Activated CD4-positive, CD25-positive, alpha-beta regulatory T cell treated with anti-CD3 and anti-CD28 coated beads, Interleukin-2, amount 50 U/mL, for 72 hours (primary cell): ENCODE measurements around the gene SWT1.
"Not testable (repeated sequence)": the region's sequence is repeated elsewhere in the genome, so short reads cannot be mapped to it uniquely, and the experiment has no call there.

ENCODE experiments used
- DNase-seq: peaks from one replicate; pipeline ENCODE4 v3.0.0; 2021

The SWT1 gene

DNA sequence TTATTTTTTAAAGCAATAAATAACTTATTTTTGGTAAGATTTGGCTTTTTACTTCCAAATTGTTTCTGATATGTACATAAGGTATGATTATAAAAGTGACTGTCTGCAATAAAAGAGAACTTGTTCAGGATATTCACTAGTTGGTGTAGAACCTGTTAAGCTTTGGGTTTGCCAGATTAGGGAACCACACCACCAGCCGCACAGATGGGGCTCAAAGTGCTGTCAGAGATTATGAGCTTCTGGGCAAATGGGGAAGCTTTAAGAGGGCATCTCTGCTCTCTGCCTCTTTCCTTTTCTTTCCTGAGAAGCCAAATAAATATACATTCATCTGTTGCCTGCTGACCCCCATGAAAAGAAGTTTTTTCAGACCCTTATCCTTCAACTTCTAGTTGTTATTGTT, 134.7 kb downstream of the SWT1 start:
- DNase-seq = no peak

DNA sequence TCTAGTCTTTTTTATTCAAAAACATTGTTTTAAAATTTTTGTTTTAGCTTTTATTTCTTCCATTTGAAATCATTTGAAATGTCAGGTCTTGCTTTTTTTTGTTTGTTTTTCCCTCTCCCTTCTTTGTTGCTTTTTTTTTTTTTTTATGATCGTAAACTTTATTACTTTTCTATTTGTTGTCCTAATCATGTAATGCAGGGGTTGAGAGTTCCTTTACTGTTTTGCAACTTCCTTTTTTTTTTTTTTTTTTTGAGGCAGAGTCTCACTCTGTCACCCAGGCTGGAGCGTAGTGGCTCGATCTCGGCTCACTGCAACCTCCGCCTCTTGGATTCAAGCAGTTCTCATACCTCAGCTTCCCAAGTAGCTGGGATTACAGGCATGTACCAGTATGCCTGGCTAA, 135.3 kb downstream of the SWT1 start:
- no peak for DNase-seq

DNA sequence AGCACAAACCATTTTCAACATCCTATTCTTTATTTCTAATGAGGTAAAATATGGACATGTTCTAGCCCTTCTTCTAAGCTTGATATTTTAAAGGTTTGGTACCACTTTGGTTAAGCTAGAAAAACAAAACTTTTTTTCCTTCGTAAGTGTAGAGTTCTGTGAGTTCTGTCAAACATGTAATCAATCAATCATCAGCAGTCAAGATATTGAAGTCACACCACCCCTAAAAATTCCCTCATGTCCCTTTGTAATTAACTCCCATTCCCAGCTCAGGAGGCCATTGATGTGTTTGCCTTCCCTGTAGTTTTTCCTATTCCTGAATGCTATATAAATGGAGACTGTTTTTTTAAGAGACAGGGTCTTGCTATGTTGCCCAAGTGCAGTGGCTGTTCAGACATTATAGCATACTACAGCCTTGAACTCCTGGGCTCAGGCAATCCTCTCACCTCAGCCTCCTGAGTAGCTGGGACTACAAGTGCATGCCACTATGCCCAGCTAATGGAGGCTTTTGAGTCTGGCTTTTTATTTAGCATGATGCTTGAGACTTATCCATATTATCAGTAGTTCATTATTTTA, 137.1 kb downstream of the SWT1 start:
- no peak for DNase-seq

DNA sequence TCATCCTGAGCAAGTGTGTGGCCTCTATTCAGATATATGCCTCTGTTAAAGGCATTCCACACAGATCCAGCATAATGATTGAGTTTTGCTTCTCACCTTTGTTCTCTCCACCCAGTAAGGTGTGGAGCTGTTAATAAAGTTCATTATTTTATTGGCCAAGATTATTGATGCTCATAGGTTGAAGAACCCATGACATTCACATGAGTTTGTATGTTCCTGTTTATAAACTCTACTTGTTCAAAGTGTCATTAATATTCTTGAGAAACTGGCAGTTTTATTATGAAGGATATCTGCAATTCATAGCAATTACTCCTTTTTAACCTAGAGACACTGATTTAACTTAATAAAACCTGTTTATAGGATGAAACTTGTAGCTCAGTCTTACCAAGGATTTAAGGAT, 138.1 kb downstream of the SWT1 start:
- no peak for DNase-seq

DNA sequence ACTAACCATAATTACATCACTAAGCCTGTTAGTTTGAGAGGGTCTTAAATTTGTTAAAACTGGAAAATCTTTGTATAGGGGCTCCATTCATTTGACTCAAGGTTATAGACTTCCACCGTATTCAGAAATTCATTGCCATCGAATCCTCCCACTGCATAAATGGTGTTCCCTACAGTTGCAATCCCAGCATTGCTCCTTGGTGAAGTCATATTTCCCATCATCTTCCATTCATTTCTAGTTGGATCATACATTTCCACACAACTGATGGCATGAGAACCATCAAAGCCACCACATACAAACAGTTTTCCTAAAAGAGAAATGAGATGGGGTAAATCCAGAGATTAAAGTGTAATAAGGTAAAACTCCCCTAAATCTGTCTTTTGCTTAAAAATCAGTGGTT, 141.0 kb downstream of the SWT1 start:
- no peak for DNase-seq

DNA sequence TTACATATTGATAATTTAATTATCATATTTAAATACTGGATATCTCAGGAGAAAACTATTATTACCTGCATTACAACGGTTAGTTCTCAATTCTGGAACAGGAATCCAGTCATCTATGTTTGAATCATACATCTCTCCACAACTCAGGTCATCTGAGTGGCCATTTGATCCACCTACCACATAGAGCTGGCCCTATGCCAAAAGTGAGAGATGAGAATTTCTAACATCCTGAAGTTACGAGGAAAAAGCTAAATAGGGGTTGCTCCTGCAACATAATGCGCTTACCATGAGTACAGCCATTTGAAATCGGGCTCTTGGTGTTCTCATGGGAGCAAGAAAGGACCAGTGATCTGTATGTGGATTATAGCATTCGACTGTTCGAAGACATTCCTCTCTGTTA, 143.2 kb downstream of the SWT1 start:
- no peak for DNase-seq

DNA sequence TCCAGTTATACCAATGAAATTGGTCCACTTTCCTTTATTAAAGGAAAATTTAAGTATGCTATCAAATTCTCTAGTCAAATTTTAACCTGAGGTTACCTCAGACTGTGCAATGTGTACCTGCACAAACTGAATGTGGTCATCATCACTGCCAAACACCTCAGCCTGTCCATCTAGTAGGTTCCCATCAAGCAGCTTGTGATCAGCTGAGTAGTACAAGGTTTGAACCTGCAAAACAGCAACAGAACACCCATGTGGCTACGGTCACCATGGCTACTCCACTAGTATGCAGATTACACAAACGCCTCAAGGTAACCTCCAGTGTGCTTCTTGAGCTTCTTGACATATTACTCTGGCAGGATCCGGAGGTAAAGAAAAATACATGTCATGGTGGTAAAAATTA, 148.5 kb downstream of the SWT1 start:
- DNase-seq = no peak

DNA sequence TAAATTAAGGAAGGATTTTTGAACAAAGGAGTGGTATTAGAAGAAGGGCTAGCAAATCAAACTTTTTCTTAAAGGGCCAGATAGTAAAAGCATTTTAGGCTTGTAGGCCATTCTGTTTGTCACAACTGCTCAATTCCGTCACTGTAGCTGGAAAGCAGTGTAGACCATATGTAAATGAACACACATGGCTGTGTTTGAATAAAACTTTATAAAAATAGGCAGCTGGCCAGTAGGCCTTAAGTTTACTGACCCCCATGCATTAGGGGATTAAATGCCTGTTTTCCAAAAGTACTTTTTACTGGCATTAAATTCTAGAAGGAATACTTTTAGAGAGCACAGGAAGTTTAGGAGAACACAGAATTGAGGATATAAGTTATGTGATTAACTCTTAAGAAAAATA, 151.2 kb downstream of the SWT1 start:
- DNase-seq = no peak

DNA sequence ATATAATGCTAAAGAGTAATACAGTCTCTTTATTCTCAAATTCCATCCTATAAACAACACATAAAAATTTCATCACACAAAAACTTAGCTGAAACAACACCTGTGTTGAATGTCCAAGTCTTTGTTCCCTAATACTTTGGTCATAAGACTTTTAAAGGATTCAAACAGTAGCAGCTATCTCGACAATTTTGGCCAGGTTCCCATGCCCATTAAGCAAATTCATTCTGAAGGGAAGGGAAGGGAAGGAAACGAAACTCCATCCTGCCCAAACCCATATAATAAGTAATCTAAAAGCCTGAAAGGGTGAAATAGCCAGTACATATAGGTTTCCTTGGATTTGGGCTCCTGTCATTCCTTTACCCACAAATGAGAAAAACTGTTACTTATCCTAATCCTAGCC, 152.6 kb downstream of the SWT1 start:
- DNase-seq = no peak

DNA sequence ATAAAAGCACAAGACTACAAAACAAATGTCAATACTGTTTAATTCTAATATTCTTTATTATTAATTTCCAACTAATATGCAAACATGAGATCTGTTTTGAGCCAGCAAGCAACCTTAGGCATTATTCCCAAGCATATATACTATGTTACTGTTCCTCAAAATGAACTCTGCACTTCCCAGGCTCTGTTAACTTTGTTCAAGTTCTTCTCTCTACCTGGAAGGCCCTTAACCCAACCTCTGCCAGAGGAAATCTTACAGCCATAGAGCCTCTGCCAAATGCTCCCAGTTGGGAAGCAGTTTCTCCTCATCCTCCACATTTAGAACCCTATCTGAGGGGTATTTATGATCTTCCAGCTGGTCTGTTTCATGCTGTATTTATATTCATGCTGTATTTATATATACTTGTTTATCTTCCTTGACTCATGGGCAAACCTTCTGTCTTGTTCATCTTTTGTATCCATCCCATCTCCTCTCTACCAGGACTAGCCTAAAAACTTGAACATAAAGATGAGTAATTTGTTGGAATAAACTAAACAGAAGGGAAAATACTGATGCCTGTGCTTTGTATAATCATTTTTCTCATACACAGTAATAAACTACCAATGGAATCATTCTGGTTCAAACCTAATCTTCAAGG, 154.7 kb downstream of the SWT1 start:
- no peak for DNase-seq

DNA sequence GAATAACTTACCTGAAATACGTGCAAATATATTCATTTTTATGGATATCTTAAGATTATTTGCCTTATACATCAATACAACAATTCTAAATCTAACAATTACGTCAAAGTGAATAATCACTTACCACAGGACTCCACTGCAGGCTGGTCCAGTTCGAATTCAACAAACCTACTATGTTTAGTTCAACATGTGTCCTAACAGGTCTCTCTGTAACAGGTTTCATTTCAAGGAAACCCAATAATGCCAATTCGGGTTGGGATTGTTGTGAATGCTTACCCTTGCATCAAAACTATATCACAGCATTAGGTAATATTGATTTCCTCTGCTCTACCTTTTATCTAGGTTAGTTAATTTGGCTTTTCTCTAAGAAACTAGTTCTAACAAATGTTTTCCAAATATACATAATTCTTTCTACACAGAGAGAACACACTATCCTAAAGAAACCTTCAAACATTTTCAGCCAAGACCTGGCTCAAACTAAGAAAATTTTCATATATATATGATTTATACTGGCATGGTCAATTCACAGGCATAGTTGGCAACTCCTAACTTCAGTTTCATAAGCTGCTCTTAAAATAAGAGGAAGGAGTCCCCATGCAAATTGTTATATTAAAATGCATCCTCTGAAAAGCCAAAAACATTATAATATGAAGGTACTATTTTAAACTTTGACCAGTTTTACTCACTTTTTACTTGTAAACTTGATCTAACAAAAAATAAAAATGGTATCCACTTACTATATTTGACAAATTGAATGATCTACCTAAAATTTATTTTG, 155.6 kb downstream of the SWT1 start:
- DNase-seq = no peak

DNA sequence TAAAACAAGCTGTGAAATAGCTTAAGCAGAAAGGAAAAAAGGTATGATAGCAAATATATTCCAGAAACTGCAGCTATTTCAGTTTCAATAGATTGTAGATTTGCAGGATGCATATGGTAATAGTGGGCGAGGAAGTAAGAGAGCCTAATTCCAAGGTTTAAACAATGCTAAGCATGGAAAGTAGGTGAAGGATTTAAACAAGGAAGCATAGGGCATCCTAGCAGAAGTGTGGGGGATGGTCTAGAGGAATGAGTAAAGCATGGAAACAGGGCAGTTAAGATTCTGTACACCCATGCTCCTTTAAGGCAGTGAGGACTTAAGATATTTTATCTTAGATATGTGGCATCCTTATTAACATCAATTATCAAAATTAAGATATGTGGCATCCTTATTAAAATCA, 157.4 kb downstream of the SWT1 start:
- DNase-seq = no peak

DNA sequence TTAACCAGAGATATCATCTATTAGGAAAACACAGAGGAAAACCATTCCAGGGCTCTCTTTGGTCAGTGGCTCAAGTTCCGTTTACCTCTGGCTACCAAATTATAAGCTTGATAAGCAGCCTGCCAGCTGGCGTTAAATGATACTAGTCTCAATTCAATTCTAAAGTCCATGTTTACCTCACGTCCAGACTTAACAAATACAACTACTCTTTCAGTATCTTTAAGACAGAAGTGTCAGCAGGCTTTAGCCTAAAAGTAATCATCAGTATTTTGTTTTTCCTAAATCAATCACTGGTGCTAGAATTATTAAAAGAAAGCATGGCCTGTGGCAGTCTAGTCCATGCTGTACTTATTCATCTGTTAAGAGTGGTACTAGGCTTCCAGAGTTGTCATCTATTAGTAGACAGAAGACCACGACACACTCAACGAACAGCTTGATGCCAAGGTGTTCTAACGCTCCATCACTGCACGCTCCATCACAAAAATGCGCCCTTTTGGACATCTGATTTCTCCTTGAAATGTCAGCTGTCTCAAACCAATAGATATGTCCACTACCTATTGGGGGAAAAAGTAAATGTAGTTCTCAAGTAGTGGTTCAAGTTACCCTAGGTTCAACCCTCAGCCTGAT, 158.6 kb downstream of the SWT1 start:
- DNase-seq = no peak

DNA sequence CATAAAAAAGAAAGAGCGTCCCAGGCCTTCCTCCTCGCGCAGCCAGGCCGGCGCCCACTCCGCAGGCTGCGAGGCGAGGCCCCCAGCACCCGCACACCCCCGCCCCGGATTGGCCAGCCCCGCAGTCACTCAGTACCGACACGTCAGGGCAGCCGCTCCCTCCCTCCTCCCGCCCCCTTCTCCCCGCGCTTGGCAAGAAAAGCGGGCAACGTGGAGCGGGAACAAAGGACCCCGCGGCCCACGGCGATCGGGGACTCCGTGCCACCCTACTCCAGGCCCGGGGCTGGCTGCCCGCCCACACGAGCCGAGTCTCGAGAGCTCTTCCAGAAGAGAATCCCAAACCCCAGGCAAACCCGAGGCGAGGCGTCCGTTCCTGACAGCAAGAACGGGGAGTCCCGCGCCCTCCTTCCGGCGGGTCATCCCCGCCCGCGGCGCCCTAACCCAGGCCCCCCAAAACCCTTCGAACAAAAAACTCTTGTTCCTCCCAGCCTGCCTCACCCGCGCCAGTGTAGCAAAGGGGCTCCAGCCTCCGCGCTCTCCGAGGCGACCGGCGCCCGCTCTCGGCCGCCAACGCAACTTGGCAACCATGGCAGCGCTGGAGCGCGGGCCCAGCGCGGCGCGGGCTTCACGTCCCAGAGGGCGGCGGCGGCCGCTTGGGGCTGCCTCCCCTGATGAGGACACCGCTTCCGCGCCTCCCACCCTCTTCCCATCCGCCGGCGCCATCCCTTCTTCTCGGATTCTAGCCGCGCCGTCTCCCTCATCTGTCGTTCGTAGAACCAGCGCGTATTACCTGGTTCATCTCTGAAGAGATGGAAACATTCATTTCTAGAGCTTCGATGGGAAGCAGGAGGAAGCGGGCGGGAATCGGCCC, 159.4 kb downstream of the SWT1 start:
- DNase-seq = peak; percentile 91

DNA sequence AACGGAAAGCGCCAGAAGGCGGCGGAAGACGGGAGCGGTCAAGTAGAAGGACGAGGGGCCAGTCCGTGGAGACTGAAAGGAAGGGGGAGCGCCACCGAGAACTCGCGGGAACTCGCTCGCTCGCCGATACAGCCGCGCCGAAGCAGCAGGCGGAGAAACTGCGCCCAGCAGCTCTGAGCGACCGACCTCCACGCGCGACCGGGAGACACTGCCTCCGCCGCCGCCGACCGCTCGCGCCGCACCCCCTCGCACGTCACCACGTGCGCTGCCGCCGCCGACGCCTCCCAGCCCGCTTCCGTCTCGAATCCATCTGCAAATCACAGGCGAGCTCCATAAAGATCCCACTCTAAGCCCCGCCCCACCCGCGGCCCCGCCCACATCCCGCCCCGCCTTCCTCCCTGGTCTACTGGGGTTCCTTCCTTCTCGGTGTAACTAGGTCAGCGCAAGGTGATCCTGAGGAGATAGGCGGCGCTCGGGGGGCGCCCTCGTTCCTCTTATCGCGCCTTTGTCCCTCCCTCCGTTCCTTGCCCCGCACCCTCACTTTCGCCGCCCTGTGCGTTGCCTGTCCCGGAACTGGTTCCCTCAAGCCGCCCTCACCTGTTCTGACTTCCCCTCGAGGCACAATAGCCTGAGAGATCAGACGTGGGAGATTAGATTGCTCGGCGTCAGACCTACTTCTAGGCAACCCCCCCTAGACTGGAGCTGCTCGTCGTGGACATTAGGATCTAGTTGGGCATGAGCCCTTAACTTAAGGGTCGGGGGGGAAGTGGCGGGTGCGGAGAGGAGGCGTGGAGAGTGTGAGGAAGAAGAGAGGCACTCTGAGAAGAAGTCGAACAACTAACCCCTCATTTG, 160.3 kb downstream of the SWT1 start, which contains the start of gene IVNS1ABP:
IVNS1ABP (minus strand) TSS at position 210 of the 852 bp plus-strand sequence. CDS start 7,750 bp downstream, outside the sequence.
- DNase-seq = peak; percentile 91

DNA sequence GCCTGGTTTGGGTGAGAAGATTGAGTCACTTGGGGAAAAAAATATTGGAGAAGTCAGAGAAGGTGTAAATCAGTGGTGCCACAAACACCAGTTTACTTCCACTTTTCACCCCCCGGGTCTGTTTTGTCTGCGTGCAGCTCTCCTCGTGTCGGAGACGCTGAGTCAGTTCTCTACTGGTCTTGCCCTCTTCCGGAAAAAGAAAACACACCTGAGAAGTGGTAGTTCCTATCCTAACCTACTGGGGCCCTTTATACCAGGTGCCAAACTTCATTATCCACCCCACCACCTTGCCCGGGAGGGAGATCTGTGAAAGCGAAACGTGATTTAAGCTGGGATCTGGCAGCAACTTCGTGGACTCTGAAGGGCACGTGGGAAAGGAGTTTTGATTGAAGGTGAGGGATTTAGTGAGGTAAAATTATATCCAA, 160.9 kb downstream of the SWT1 start:
- DNase-seq = peak; percentile 61

DNA sequence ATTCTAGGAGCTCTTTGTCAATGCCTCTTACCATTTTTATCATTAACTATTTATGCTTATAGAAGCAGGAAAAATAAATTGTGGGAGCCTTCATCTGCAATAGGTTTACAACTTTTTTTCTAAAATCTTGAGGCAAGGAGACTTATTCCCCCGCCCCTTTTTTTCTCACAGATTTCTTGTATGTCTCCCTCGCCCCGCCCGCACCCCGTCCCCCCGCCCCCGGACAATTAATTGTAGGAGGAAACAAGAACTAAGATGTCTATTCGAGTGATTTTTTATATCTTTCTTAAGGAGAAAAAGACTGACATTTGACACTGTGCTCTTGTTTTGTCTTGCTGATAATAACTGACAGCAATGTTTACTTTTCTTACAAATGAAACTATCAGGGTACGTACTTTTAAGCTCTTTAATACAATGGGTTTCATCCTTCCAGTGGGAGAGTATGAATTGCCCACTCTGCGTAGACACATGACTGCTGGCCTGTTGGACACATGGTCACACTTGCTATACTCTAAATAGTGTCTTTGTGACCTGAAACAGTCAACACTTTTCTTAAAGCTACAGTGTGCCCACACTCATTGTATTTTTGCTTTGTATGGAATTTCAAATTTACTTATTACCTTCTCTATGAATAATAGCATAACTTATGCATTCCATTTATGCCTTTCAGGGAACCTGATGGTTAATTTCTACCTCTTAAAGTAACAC, 161.6 kb downstream of the SWT1 start:
- no peak for DNase-seq

DNA sequence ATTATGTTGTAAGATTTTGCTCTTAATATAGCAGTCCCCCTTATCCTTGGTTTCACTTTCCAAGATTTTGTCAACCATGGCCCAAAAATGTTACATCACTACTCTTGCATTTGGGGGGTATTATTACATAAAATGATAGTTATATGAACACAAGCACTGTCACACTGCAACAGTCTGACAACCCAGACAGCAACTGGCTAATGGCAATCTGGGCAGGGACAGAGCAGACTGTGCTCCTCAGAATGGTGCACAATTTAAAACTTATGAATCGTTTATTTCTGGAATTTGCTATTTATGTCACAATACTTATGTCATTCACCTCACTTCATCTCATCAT, 162.1 kb downstream of the SWT1 start:
- no peak for DNase-seq

DNA sequence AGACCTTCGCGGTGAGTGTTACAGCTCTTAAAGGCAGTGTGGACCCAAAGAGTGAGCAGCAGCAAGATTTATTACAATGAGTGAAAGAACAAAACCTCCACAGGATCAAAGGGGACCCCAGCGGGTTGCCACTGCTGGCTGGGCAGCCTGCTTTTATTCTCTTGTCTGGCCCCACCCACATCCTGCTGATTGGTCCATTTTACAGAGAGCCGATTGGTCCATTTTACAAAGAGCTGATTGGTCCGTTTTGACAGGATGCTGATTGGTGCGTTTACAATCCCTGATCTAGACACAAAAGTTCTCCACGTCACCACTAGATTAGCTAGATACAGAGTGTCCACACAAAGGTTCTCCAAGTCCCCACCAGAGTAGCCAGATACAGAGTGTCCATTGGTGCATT, 164.1 kb downstream of the SWT1 start:
- not testable (repeated sequence) for DNase-seq

DNA sequence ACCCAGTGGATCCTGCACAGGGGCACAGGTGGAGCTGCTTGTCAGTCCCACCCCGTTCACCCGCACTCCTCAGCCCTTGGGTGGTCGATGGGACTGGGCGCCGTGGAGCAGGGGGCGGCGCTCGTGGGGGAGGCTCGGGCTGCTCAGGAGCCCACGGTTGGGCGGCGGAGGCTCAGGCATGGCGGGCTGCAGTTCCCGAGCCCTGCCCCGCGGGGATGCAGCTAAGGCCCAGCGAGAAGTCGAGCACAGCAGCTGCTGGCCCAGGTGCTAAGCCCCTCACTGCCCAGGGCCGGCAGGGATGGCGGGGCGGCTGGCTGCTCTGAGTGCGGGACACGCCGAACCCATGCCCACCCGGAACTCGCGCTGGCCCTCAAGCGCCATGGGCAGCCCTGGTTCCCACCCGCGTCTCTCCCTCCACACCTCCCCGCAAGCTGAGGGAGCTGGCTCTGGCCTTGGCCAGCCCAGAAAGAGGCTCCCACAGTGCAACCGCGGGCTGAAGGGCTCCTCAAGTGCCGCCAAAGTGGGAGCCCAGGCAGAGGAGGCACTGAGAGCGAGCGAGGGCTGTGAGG, 164.8 kb downstream of the SWT1 start:
- not testable (repeated sequence) for DNase-seq

DNA sequence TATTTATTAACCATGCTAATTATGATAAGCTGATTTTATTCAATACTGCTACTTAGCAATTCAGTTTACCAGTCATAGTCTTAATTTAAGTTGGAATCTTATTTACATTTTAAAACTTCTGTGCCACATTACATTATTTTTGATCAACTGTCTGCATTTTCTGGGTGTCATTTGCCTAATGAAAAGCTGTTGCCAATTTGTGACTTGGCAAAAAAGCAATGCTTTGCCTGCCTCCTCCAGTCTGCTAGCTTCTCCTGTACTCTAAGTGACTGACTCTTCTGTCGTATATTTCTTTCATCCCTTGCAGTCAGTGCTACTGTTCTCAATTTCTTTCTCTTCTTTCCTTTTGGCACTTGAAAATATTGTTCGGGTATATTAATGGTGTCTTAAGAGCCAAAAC, 165.7 kb downstream of the SWT1 start:
- no peak for DNase-seq
